CD4-positive, alpha-beta T cell treated with Interleukin-6 for 4 hours (primary cell): ENCODE data around the gene SCYGR5.
"Not testable (repeated sequence)": the region's sequence is repeated elsewhere in the genome, so short reads cannot be mapped to it uniquely, and the experiment has no call there.

Experiments used
- DNase-seq: peaks from one replicate; pipeline ENCODE4 v3.0.0-alpha.2; 2020; ENCODE audit warnings: mixed read lengths

SCYGR5 gene

GRCh38 chr2:227666631-227667170 is at the start of gene SCYGR5:
SCYGR5 (plus strand) TSS chr2:227666804; CDS start chr2:227666804, 0 bp downstream.
- not testable (repeated sequence) for DNase-seq

- no peak for DNase-seq
Measured at GRCh38 chr2:227617316-227618230, 49.0 kb upstream of the SCYGR5 start, which contains the start of gene SCYGR4. SCYGR4 (plus strand) TSS chr2:227617498; CDS start chr2:227617498, 0 bp downstream.

- DNase-seq: no peak
Measured at GRCh38 chr2:227623226-227623625, 43.4 kb upstream of the SCYGR5 start.

- DNase-seq: no peak
Measured at GRCh38 chr2:227625420-227625819, 41.2 kb upstream of the SCYGR5 start.

GRCh38 chr2:227626580-227627151 is 39.9 kb upstream of the SCYGR5 start:
- DNase-seq: no peak

- no peak for DNase-seq
Measured at GRCh38 chr2:227627769-227628168, 38.8 kb upstream of the SCYGR5 start.

GRCh38 chr2:227629435-227629834 is 37.2 kb upstream of the SCYGR5 start:
- no peak for DNase-seq

GRCh38 chr2:227630322-227630721 is 36.3 kb upstream of the SCYGR5 start:
- no peak for DNase-seq

- DNase-seq: no peak
Measured at GRCh38 chr2:227632827-227633226, 33.8 kb upstream of the SCYGR5 start.

GRCh38 chr2:227634201-227634600 is 32.4 kb upstream of the SCYGR5 start:
- no peak for DNase-seq

- DNase-seq: no peak
Measured at GRCh38 chr2:227642656-227643055, 23.9 kb upstream of the SCYGR5 start.

- DNase-seq: no peak
Measured at GRCh38 chr2:227643990-227644551, 22.5 kb upstream of the SCYGR5 start.

- no peak for DNase-seq
Measured at GRCh38 chr2:227653419-227653818, 13.2 kb upstream of the SCYGR5 start.

- DNase-seq: no peak
Measured at GRCh38 chr2:227654426-227654825, 12.2 kb upstream of the SCYGR5 start.

- no peak for DNase-seq
Measured at GRCh38 chr2:227655454-227655853, 11.2 kb upstream of the SCYGR5 start.

- DNase-seq: no peak
Measured at GRCh38 chr2:227657199-227657845, 9.3 kb upstream of the SCYGR5 start.

GRCh38 chr2:227661025-227661649 is 5.5 kb upstream of the SCYGR5 start:
- no peak for DNase-seq

- no peak for DNase-seq
Measured at GRCh38 chr2:227661827-227662226, 4.8 kb upstream of the SCYGR5 start.

- no peak for DNase-seq
Measured at GRCh38 chr2:227665189-227665940, 1.2 kb upstream of the SCYGR5 start.

GRCh38 chr2:227671170-227671905 is 4.7 kb downstream of the SCYGR5 start:
- DNase-seq: no peak

- not testable (repeated sequence) for DNase-seq
Measured at GRCh38 chr2:227673620-227674019, 7.0 kb downstream of the SCYGR5 start.
